HG03558 (cell line): ENCODE data around the gene EPC2.
A peak's percentile ranks its signal among the peaks of the same experiment; 100 is the strongest.

Source experiments
- ATAC-seq: cut with Tn5 transposase; IDR thresholded peaks from one replicate; pipeline ENCODE4 v1.9.1; 2021; ENCODE audit warnings: moderate number of reproducible peaks; ENCODE audit not compliant: unreplicated experiment; ENCODE audit errors: extremely low read depth

The EPC2 gene

GRCh38 chr2:148719941-148720436 lies 75.4 kb downstream of the EPC2 start:
- ATAC-seq = no peak

GRCh38 chr2:148720501-148721001 lies 76.0 kb downstream of the EPC2 start:
- no peak for ATAC-seq

- ATAC-seq = no peak
Observed at GRCh38 chr2:148721520-148721931, 77.0 kb downstream of the EPC2 start.

- no peak for ATAC-seq
Observed at GRCh38 chr2:148721991-148722777, 77.6 kb downstream of the EPC2 start.

- no peak for ATAC-seq
Observed at GRCh38 chr2:148725564-148725963, 81.0 kb downstream of the EPC2 start.

- peak; percentile 53 for ATAC-seq
Observed at GRCh38 chr2:148726228-148726627, 81.7 kb downstream of the EPC2 start.

- ATAC-seq = no peak
Observed at GRCh38 chr2:148730085-148730484, 85.5 kb downstream of the EPC2 start.

GRCh38 chr2:148737742-148738141 lies 93.2 kb downstream of the EPC2 start:
- ATAC-seq = no peak

- ATAC-seq = no peak
Observed at GRCh38 chr2:148739454-148740105, 95.0 kb downstream of the EPC2 start.

GRCh38 chr2:148742373-148742772 lies 97.8 kb downstream of the EPC2 start:
- no peak for ATAC-seq

GRCh38 chr2:148745151-148745851 lies 100.8 kb downstream of the EPC2 start:
- ATAC-seq = no peak

- ATAC-seq = no peak
Observed at GRCh38 chr2:148746973-148747372, 102.4 kb downstream of the EPC2 start.

- no peak for ATAC-seq
Observed at GRCh38 chr2:148751907-148752306, 107.4 kb downstream of the EPC2 start.

- no peak for ATAC-seq
Observed at GRCh38 chr2:148752977-148753376, 108.4 kb downstream of the EPC2 start.

GRCh38 chr2:148754864-148755263 lies 110.3 kb downstream of the EPC2 start:
- ATAC-seq = no peak

- ATAC-seq = no peak
Observed at GRCh38 chr2:148756292-148756975, 111.9 kb downstream of the EPC2 start.

GRCh38 chr2:148764815-148765214 lies 120.3 kb downstream of the EPC2 start:
- no peak for ATAC-seq

- ATAC-seq = no peak
Observed at GRCh38 chr2:148770047-148770446, 125.5 kb downstream of the EPC2 start.

- no peak for ATAC-seq
Observed at GRCh38 chr2:148781544-148781943, 137.0 kb downstream of the EPC2 start.

- ATAC-seq = no peak
Observed at GRCh38 chr2:148789059-148789458, 144.5 kb downstream of the EPC2 start.
